Thyroid gland (tissue), 4 donors: ENCODE data around the gene NAV2. TPM values are rescaled to one million over a fixed set of nuclear protein-coding genes. Genes with fewer than 3 reads are reported as not detected.

Source experiments
- DNase-seq, 2 donors: peaks; one replicate each; pipeline ENCODE4 v3.0.0-alpha.2; 2019
- H3K27ac ChIP-seq, 3 donors: fragments of 200-600 bp; sonication (generic); 1 replicate in 2 of 3; 2 replicates in 1 of 3; pipeline ENCODE4 v1.5.1; 2016 to 2019; ENCODE audit warnings: mild to moderate bottlenecking in 1 of 3, moderate library complexity in 1 of 3
- H3K27me3 ChIP-seq: fragments of 200-600 bp; sonication (generic); one replicate; pipeline ENCODE4 v1.5.1; 2019
- H3K36me3 ChIP-seq, 2 donors: fragments of 200-600 bp; sonication (generic); one replicate each; pipeline ENCODE4 v1.5.1; 2016 to 2019
- H3K4me1 ChIP-seq, 2 donors: fragments of 200-600 bp; sonication (generic); one replicate each; pipeline ENCODE4 v1.5.1; 2017 to 2019
- H3K4me3 ChIP-seq, 3 donors: fragments of 200-600 bp; sonication (generic); replicated peaks in 1 of 3; 1 replicate in 2 of 3; 2 replicates in 1 of 3; pipeline ENCODE4 v1.5.1; 2016; ENCODE audit warnings: mild to moderate bottlenecking in 1 of 3
- H3K9me3 ChIP-seq: fragments of 200-600 bp; sonication (generic); one replicate; pipeline ENCODE4 v1.5.1; 2017
- CTCF ChIP-seq, 6 experiments: fragments of 200-600 bp in 3 of 6; fragments of 450-650 bp in 3 of 6; sonication (generic) in 3 of 6; IDR thresholded peaks; one replicate each; pipeline ENCODE4 v1.5.1; 2016 to 2019; ENCODE audit warnings: antibody characterized with exemption in 6 of 6, mild to moderate bottlenecking in 2 of 6, inconsistent platforms in 1 of 6, moderate library complexity in 1 of 6
- POLR2A ChIP-seq, 2 donors: fragments of 450-650 bp; IDR thresholded peaks; one replicate each; pipeline ENCODE4 v1.6.1; 2017; ENCODE audit warnings: antibody characterized with exemption in 2 of 2, mild to moderate bottlenecking in 2 of 2, moderate library complexity in 1 of 2
- WGBS, 2 donors: methylation state at CpG; one replicate each; pipeline ENCODE4 v1.1.5; 2017; 5-methylcytosine and 5-hydroxymethylcytosine counted together
- intact Hi-C: fragments of 100-400 bp; cut with DNase I; formaldehyde crosslinking; loops from one replicate; pipeline ENCODE4 v1.15.1; 2023
- total RNA-seq, 4 donors: library from RNA; depleted of rRNA; stranded (reverse); fragments of >200 nt; gene quantifications; one replicate each; pipeline ENCODE4 v1.2.3, GENCODE V29; 2016

The NAV2 gene
- total RNA-seq, 4 donors from 2014 or later, result 34.8 to 88.6 (median 54.5) TPM

- WGBS, 2 donors, result 65 to 67% methylated on average over 3 of the region's 3 CpGs
- TF ChIP-seq POLR2A (IDR thresholded peaks at IDR 0.05) (no peak), CTCF (IDR thresholded peaks at IDR 0.05) (no peak)
- intact Hi-C loops, result no loop called here
- H3K9me3 ChIP-seq, result no peaks in the 10 kb centered on the region
- peaks cover 13 to 16% of the 10 kb centered on the region in 2 donors for H3K4me1 ChIP-seq
- H3K27me3 ChIP-seq, result no peaks in the 10 kb centered on the region
- H3K36me3 ChIP-seq, result no peaks in the 10 kb centered on the region
- peak overlapping the region in 1 of 3 donors; percentile 18 for H3K27ac ChIP-seq
- no peak overlapping the region for H3K4me3 ChIP-seq
- no peak for DNase-seq
Measured at GRCh38 chr11:20037396-20038153, 324.9 kb downstream of the NAV2 start.

GRCh38 chr11:20038412-20038811 is 325.8 kb downstream of the NAV2 start:
- DNase-seq, result no peak
- no peak overlapping the region for H3K4me3 ChIP-seq
- no peaks in the 10 kb centered on the region for H3K36me3 ChIP-seq
- H3K27me3 ChIP-seq, result no peaks in the 10 kb centered on the region
- WGBS, 2 donors, result 68 to 69% methylated on average over 6 of the region's 6 CpGs
- no peak for TF ChIP-seq CTCF (IDR thresholded peaks at IDR 0.05)
- TF ChIP-seq POLR2A (IDR thresholded peaks at IDR 0.05), result no peak
- H3K27ac ChIP-seq, result peak overlapping the region in 1 of 3 donors; percentile 29
- H3K9me3 ChIP-seq, result no peaks in the 10 kb centered on the region
- H3K4me1 ChIP-seq, result peaks cover 12 to 16% of the 10 kb centered on the region in 2 donors
- intact Hi-C loops, result no loop called here

- no peaks in the 10 kb centered on the region for H3K27me3 ChIP-seq
- no peaks in the 10 kb centered on the region for H3K9me3 ChIP-seq
- H3K4me1 ChIP-seq, result peaks cover 12 to 16% of the 10 kb centered on the region in 2 donors
- H3K4me3 ChIP-seq, result no peak overlapping the region
- H3K27ac ChIP-seq, result peak overlapping the region in 1 of 3 donors; percentile 29
- H3K36me3 ChIP-seq, result peaks cover 0 to 2% of the 10 kb centered on the region in 2 donors
- WGBS, 2 donors, result 45 to 59% methylated on average over 3 of the region's 3 CpGs
- TF ChIP-seq CTCF (IDR thresholded peaks at IDR 0.05), result no peak
- no peak for TF ChIP-seq POLR2A (IDR thresholded peaks at IDR 0.05)
- intact Hi-C loops, result no loop called here
- peak; percentile 52 to 67 for DNase-seq
Measured at GRCh38 chr11:20038972-20039371, 326.3 kb downstream of the NAV2 start.

- TF ChIP-seq POLR2A (IDR thresholded peaks at IDR 0.05), result no peak
- no peak for TF ChIP-seq CTCF (IDR thresholded peaks at IDR 0.05)
- WGBS, 2 donors, result 91 to 97% methylated on average over 3 of the region's 3 CpGs
- Histone ChIP-seq H3K36me3 (peaks cover 16 to 20% of the 10 kb centered on the region in 2 donors), H3K4me1 (peaks cover 16 to 17% of the 10 kb centered on the region in 2 donors), H3K9me3 (no peaks in the 10 kb centered on the region), H3K4me3 (no peak overlapping the region), H3K27ac (no peak overlapping the region), H3K27me3 (no peaks in the 10 kb centered on the region)
- intact Hi-C loops, result no loop called here
- DNase-seq, result no peak
Measured at GRCh38 chr11:20041499-20041898, 328.9 kb downstream of the NAV2 start.

- TF ChIP-seq POLR2A (IDR thresholded peaks at IDR 0.05) (no peak), CTCF (IDR thresholded peaks at IDR 0.05) (no peak)
- peaks cover 20 to 23% of the 10 kb centered on the region in 2 donors for H3K4me1 ChIP-seq
- H3K36me3 ChIP-seq, result peaks cover 16 to 20% of the 10 kb centered on the region in 2 donors
- no peak for DNase-seq
- H3K27me3 ChIP-seq, result no peaks in the 10 kb centered on the region
- no peak overlapping the region for H3K27ac ChIP-seq
- 87 to 88% methylated on average over 5 of the region's 5 CpGs for WGBS, 2 donors
- intact Hi-C loops, result no loop called here
- no peaks in the 10 kb centered on the region for H3K9me3 ChIP-seq
- no peak overlapping the region for H3K4me3 ChIP-seq
Measured at GRCh38 chr11:20042045-20042639, 329.5 kb downstream of the NAV2 start.
